Heart right ventricle (tissue), 16 donors: ENCODE data around the gene ERFL. TPM values are rescaled to one million over a fixed set of nuclear protein-coding genes. Genes with fewer than 3 reads are reported as not detected.

ENCODE experiments used
- ATAC-seq, 8 donors: fragments of 200-7000 bp; cut with Tn5 transposase; one replicate each; pipeline ENCODE4 v1.9.1; 2020; ENCODE audit warnings: mild to moderate bottlenecking in 8 of 8, moderate library complexity in 8 of 8, moderate number of reproducible peaks in 1 of 8
- DNase-seq, 2 donors: peaks; one replicate each; pipeline ENCODE4 v3.0.0-alpha.2; 2020
- H3K27ac ChIP-seq, 10 donors: fragments of 200-600 bp; sonication (generic) in 2 of 10; one replicate each; pipeline versions ENCODE4 v1.5.0 to v1.8.0; 2020 to 2022; ENCODE audit warnings: mild to moderate bottlenecking in 3 of 10
- H3K27me3 ChIP-seq, 7 donors: fragments of 200-600 bp; one replicate each; pipeline ENCODE4 v1.8.0; 2021 to 2022; ENCODE audit warnings: mild to moderate bottlenecking in 2 of 7
- H3K36me3 ChIP-seq, 9 donors: fragments of 200-600 bp; sonication (generic) in 1 of 9; one replicate each; pipeline versions ENCODE4 v1.5.0 to v1.8.0; 2020 to 2022; ENCODE audit warnings: mild to moderate bottlenecking in 2 of 9
- H3K4me1 ChIP-seq, 9 donors: fragments of 200-600 bp; sonication (generic) in 1 of 9; one replicate each; pipeline versions ENCODE4 v1.5.0 to v1.8.0; 2020 to 2022; ENCODE audit warnings: mild to moderate bottlenecking in 4 of 9
- H3K4me3 ChIP-seq, 10 donors: fragments of 200-600 bp; sonication (generic) in 2 of 10; one replicate each; pipeline versions ENCODE4 v1.5.0 to v1.8.0; 2020 to 2022; ENCODE audit warnings: mild to moderate bottlenecking in 7 of 10, moderate library complexity in 2 of 10
- H3K9me3 ChIP-seq, 11 donors: fragments of 200-600 bp in 10 of 11; sonication (generic) in 2 of 11; one replicate each; pipeline versions ENCODE4 v1.5.0 to v1.8.0; 2013 to 2022; ENCODE audit warnings: mild to moderate bottlenecking in 2 of 11, control low read depth in 1 of 11, moderate library complexity in 1 of 11
- CTCF ChIP-seq, 9 donors: fragments of 200-600 bp; sonication (generic) in 2 of 9; IDR thresholded peaks; one replicate each; pipeline versions ENCODE4 v1.5.0 to v1.8.0; 2021 to 2022; ENCODE audit warnings: antibody characterized with exemption in 9 of 9, mild to moderate bottlenecking in 5 of 9, moderate library complexity in 1 of 9
- WGBS, 2 donors: extraction: QIAGEN DNeasy Blood & Tissue Kit; methylation state at CpG; one replicate each; pipeline ENCODE4 v1.1.7; 2013; ENCODE audit warnings: inconsistent platforms in 1 of 2; 5-methylcytosine and 5-hydroxymethylcytosine counted together
- intact Hi-C, 10 donors: fragments of 100-400 bp; cut with DNase I; formaldehyde crosslinking; loops; one replicate each; pipeline versions ENCODE4 v1.11.1 to v1.14.2; 2022
- polyA plus RNA-seq, 2 donors: library from polyadenylated mRNA; stranded (reverse); fragments of 200-250 nt; gene quantifications; one replicate each; pipeline ENCODE4 v1.2.3, GENCODE V29; 2013
- total RNA-seq, 10 donors: library from RNA; stranded (reverse); fragmentation: NEBNext Ultra II Directional in 3 of 10; extraction: Animal tissue kit (Norgen Biotek cat#: 25700) in 3 of 10; gene quantifications; one replicate each; pipeline versions ENCODE4 v1.2.1 to v1.2.4, GENCODE V29; 2021 to 2023
- donor health status: Arrhythmogenic right ventricular cardiomyopathy.
- donor health status: ischemic (EF 13 %, LVEDD 7.1; RV severe dilation, severe dysfunction).
- donor health status: healthy with polysubstance abuse.
- donor health status: DM: no; HTN: yes; CAD: no.
- donor health status: DM: no; HTN: no; CAD: no.
- donor health status: ischemic (EF 25% LVEDD 6.9; RV normal size, moderate dysfunction).
- donor health status: ischemic (EF 25% LVEDD 5.7; RV mildly dilated, moderate dysfunction).
- donor health status: healthy.
- donor health status: DM: yes; HTN: yes; CAD: no.
- donor health status: Ischemic cardiomyopathy.
- donor health status: ischemic (EF 35%, LVEDD 5.7; RV mildly dilated, moderate dysfunction).
- donor health status: nonischemic (EF 11% LVEDD 7.7; RV severe dilation, severe dysfunction).
- donor health status: DM: yes; HTN: yes; CAD: no.
- donor health status: PGD.
- donor health status: ischemic (EF 29% LVEDD 5.4; RV normal size, mild dysfunction).
- donor health status: nonischemic (EF 23%, LVEDD 6.1; RV moderate dilation, normal function).

The ERFL gene
- total and polyA plus RNA-seq, 12 donors = 0.04 to 0.22 (median 0.13) TPM; not detected in 7

- no peak for DNase-seq
- H3K36me3 ChIP-seq = peaks cover 0 to 100% (median 63%) of the 10 kb centered on the region in 9 donors
- H3K27me3 ChIP-seq = no peaks in the 10 kb centered on the region
- TF ChIP-seq CTCF (IDR thresholded peaks at IDR 0.05) = no peak
- no peak overlapping the region for H3K4me3 ChIP-seq
- no peaks in the 10 kb centered on the region for H3K4me1 ChIP-seq
- H3K27ac ChIP-seq = no peak overlapping the region
- ATAC-seq = no peak
- no peaks in the 10 kb centered on the region for H3K9me3 ChIP-seq
- 92 to 93% methylated on average over 19 of the region's 19 CpGs for WGBS, 2 donors
- intact Hi-C loops = no loop called here
These were observed 24.9 kb downstream of the ERFL start for GRCh38 chr19:41903193-41903953.

- TF ChIP-seq CTCF (IDR thresholded peaks at IDR 0.05) = no peak
- intact Hi-C loops = no loop called here
- H3K9me3 ChIP-seq = no peaks in the 10 kb centered on the region
- no peaks in the 10 kb centered on the region for H3K4me1 ChIP-seq
- no peak for ATAC-seq
- H3K27me3 ChIP-seq = no peaks in the 10 kb centered on the region
- no peak overlapping the region for H3K4me3 ChIP-seq
- H3K36me3 ChIP-seq = peaks cover 0 to 100% (median 71%) of the 10 kb centered on the region in 9 donors
- no peak for DNase-seq
- 96% methylated on average over 17 of the region's 17 CpGs for WGBS, 2 donors
- no peak overlapping the region for H3K27ac ChIP-seq
These were observed 25.7 kb downstream of the ERFL start for GRCh38 chr19:41902594-41902993.

GRCh38 chr19:41901707-41902360 is 26.4 kb downstream of the ERFL start:
- intact Hi-C loops = no loop called here
- Histone ChIP-seq H3K27me3 (no peaks in the 10 kb centered on the region), H3K4me1 (no peaks in the 10 kb centered on the region), H3K27ac (no peak overlapping the region), H3K9me3 (no peaks in the 10 kb centered on the region), H3K4me3 (no peak overlapping the region), H3K36me3 (peaks cover 0 to 98% (median 71%) of the 10 kb centered on the region in 9 donors)
- 94 to 96% methylated on average over 21 of the region's 21 CpGs for WGBS, 2 donors
- ATAC-seq = no peak
- DNase-seq = no peak
- TF ChIP-seq CTCF (IDR thresholded peaks at IDR 0.05) = no peak

- no peaks in the 10 kb centered on the region for H3K27me3 ChIP-seq
- no peak for ATAC-seq
- peaks cover 0 to 85% (median 61%) of the 10 kb centered on the region in 9 donors for H3K36me3 ChIP-seq
- intact Hi-C loops = no loop called here
- WGBS, 2 donors = 91 to 94% methylated on average over 15 of the region's 15 CpGs
- no peak for TF ChIP-seq CTCF (IDR thresholded peaks at IDR 0.05)
- no peak overlapping the region for H3K4me3 ChIP-seq
- no peak overlapping the region for H3K27ac ChIP-seq
- no peak for DNase-seq
- no peaks in the 10 kb centered on the region for H3K4me1 ChIP-seq
- no peaks in the 10 kb centered on the region for H3K9me3 ChIP-seq
These were observed 30.0 kb downstream of the ERFL start for GRCh38 chr19:41898235-41898634.
